WTC11 (cell line): ENCODE results near the gene TFF3. TPM values are rescaled to one million over a fixed set of nuclear protein-coding genes. Genes with fewer than 3 reads are reported as not detected.

Experiments
- ATAC-seq: fragments of 200-7000 bp; cut with Tn5 transposase; 2 replicates; pipeline ENCODE4 v1.10.0; 2021; ENCODE audit warnings: mild to moderate bottlenecking, moderate library complexity
- CTCF ChIA-PET: fragments of 300-600 bp; sonication (Branson Sonifier 250); formaldehyde crosslinking; loops from one replicate; lab custom pipeline; 2021; ENCODE audit warnings: antibody characterized with exemption; lab: Charles Lee
- POLR2A ChIA-PET: fragments of 350-600 bp; sonication (Branson Sonifier 250); formaldehyde crosslinking; loops from one replicate; lab custom pipeline; 2021; ENCODE audit warnings: antibody characterized with exemption; lab: Charles Lee
- DNase-seq: peaks from one replicate; pipeline ENCODE4 v3.0.0; 2021; ENCODE audit warnings: low spot score
- H3K27ac Mint-ChIP-seq: 2 replicates; pipeline ENCODE4 v1.8.0; 2021; ENCODE audit warnings: mixed read lengths
- H3K27me3 Mint-ChIP-seq: 2 replicates; pipeline ENCODE4 v1.8.0; 2021; ENCODE audit warnings: low read depth, mild to moderate bottlenecking, moderate library complexity, mixed read lengths
- H3K36me3 Mint-ChIP-seq: 2 replicates; pipeline ENCODE4 v1.8.0; 2021; ENCODE audit warnings: mixed read lengths
- H3K4me1 Mint-ChIP-seq: 2 replicates; pipeline ENCODE4 v1.8.0; 2022; ENCODE audit warnings: mixed read lengths
- H3K4me3 Mint-ChIP-seq: 2 replicates; pipeline ENCODE4 v1.8.0; 2021; ENCODE audit warnings: mild to moderate bottlenecking, moderate library complexity, mixed read lengths
- H3K9me3 Mint-ChIP-seq: 2 replicates; pipeline ENCODE4 v1.8.0; 2021; ENCODE audit warnings: mixed read lengths
- GRHL2 ChIP-seq: fragments of 250-450 bp; sonication (Bioruptor Pico); IDR thresholded peaks from 2 replicates; pipeline ENCODE4 v1.8.0; 2022; ENCODE audit warnings: mild to moderate bottlenecking, moderate library complexity; ENCODE audit not compliant: insufficient replicate concordance, severe bottlenecking
- HMGA2 ChIP-seq: fragments of 250-450 bp; sonication (Bioruptor Pico); IDR thresholded peaks from 2 replicates; pipeline ENCODE4 v1.4.0; 2021; ENCODE audit warnings: mild to moderate bottlenecking, moderate library complexity
- MXD4 ChIP-seq: fragments of 250-450 bp; sonication (Bioruptor Pico); IDR thresholded peaks from 2 replicates; pipeline ENCODE4 v1.8.0; 2021; ENCODE audit warnings: mild to moderate bottlenecking, moderate library complexity, borderline replicate concordance
- MYBL2 ChIP-seq: sonication (generic); formaldehyde crosslinking; IDR thresholded peaks from 2 replicates; pipeline ENCODE4 v1.8.1; 2023; ENCODE audit warnings: mild to moderate bottlenecking, moderate library complexity, missing genetic modification reagents
- NFYB ChIP-seq: sonication (generic); formaldehyde crosslinking; conservative IDR thresholded peaks from 2 replicates; pipeline ENCODE4 v1.8.0; 2022; ENCODE audit warnings: low read depth, missing genetic modification reagents
- PRRX2 ChIP-seq: fragments of 250-450 bp; sonication (Bioruptor Pico); IDR thresholded peaks from 2 replicates; pipeline ENCODE4 v1.8.0; 2021; ENCODE audit warnings: mild to moderate bottlenecking
- ZNF138 ChIP-seq: sonication (generic); formaldehyde crosslinking; conservative IDR thresholded peaks from 2 replicates; pipeline ENCODE4 v1.8.1; 2022; ENCODE audit warnings: mild to moderate bottlenecking, moderate library complexity, missing genetic modification reagents
- ZNF232 ChIP-seq: sonication (generic); formaldehyde crosslinking; IDR thresholded peaks from 2 replicates; pipeline ENCODE4 v1.8.0; 2022; ENCODE audit warnings: mild to moderate bottlenecking, missing genetic modification reagents
- total RNA-seq: library from RNA; stranded (reverse); gene quantifications from 3 replicates; pipeline ENCODE4 v1.2.3, GENCODE V29; 2021
- TF ChIP-seq, protein P1 (sequence below): sonication (generic); formaldehyde crosslinking; IDR thresholded peaks from 2 replicates; pipeline ENCODE4 v1.8.0; 2023; ENCODE audit warnings: mild to moderate bottlenecking, missing genetic modification reagents
- TF ChIP-seq, protein P2 (sequence below): sonication (generic); formaldehyde crosslinking; IDR thresholded peaks from 2 replicates; pipeline ENCODE4 v1.8.0; 2022; ENCODE audit warnings: mild to moderate bottlenecking, missing genetic modification reagents
- TF ChIP-seq, protein P3 (sequence below): fragments of 250-450 bp; sonication (Bioruptor Pico); IDR thresholded peaks from 2 replicates; pipeline ENCODE4 v1.8.0; 2021; ENCODE audit warnings: mild to moderate bottlenecking
- TF ChIP-seq, protein P4 (sequence below): sonication (generic); formaldehyde crosslinking; IDR thresholded peaks from 2 replicates; pipeline ENCODE4 v1.8.1; 2023; ENCODE audit warnings: mild to moderate bottlenecking, missing genetic modification reagents
- TF ChIP-seq, protein P5 (sequence below): sonication (generic); formaldehyde crosslinking; IDR thresholded peaks from 2 replicates; pipeline ENCODE4 v1.8.0; 2022; ENCODE audit warnings: mild to moderate bottlenecking, missing genetic modification reagents
- TF ChIP-seq, protein P6 (sequence below): sonication (generic); formaldehyde crosslinking; IDR thresholded peaks from 2 replicates; pipeline ENCODE4 v1.8.0; 2022; ENCODE audit warnings: mild to moderate bottlenecking, missing genetic modification reagents
- TF ChIP-seq, protein P7 (sequence below): sonication (generic); formaldehyde crosslinking; IDR thresholded peaks from 2 replicates; pipeline ENCODE4 v1.8.1; 2023; ENCODE audit warnings: mild to moderate bottlenecking, missing genetic modification reagents
- TF ChIP-seq, protein P8 (sequence below): fragments of 250-450 bp; sonication (Bioruptor Pico); IDR thresholded peaks from 2 replicates; pipeline ENCODE4 v1.9.0; 2021; ENCODE audit warnings: mild to moderate bottlenecking

TFF3 gene
- total RNA-seq, 1 experiment from 2014 or later = 4.2 TPM

DNA sequence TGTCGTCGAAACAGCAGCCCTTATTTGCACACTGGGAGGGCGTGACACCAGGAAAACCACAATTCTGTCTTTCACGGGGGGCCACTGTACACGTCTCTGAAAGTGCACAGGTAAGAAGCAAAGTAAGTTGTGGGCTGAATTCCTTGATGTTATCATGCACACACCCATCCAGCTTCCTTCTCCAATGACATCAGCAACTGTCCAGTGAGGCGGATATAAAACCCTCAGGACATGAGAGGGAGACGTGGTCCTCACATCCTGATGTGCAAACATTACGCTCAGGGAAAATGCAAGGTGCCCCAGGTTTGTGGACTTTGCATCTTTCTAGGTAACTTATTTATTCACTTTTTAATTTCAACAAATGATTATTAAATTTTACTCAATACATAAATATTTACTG, 48.1 kb upstream of the TFF3 start (continued):
- TF ChIP-seq, protein P1, sequence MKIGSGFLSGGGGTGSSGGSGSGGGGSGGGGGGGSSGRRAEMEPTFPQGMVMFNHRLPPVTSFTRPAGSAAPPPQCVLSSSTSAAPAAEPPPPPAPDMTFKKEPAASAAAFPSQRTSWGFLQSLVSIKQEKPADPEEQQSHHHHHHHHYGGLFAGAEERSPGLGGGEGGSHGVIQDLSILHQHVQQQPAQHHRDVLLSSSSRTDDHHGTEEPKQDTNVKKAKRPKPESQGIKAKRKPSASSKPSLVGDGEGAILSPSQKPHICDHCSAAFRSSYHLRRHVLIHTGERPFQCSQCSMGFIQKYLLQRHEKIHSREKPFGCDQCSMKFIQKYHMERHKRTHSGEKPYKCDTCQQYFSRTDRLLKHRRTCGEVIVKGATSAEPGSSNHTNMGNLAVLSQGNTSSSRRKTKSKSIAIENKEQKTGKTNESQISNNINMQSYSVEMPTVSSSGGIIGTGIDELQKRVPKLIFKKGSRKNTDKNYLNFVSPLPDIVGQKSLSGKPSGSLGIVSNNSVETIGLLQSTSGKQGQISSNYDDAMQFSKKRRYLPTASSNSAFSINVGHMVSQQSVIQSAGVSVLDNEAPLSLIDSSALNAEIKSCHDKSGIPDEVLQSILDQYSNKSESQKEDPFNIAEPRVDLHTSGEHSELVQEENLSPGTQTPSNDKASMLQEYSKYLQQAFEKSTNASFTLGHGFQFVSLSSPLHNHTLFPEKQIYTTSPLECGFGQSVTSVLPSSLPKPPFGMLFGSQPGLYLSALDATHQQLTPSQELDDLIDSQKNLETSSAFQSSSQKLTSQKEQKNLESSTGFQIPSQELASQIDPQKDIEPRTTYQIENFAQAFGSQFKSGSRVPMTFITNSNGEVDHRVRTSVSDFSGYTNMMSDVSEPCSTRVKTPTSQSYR (CRISPR knock-in tag) = no peak
- TF ChIP-seq PRRX2 (CRISPR knock-in tag) = no peak
- TF ChIP-seq, protein P2, sequence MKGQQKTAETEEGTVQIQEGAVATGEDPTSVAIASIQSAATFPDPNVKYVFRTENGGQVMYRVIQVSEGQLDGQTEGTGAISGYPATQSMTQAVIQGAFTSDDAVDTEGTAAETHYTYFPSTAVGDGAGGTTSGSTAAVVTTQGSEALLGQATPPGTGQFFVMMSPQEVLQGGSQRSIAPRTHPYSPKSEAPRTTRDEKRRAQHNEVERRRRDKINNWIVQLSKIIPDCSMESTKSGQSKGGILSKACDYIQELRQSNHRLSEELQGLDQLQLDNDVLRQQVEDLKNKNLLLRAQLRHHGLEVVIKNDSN (CRISPR knock-in tag) = no peak
- TF ChIP-seq, protein P3, sequence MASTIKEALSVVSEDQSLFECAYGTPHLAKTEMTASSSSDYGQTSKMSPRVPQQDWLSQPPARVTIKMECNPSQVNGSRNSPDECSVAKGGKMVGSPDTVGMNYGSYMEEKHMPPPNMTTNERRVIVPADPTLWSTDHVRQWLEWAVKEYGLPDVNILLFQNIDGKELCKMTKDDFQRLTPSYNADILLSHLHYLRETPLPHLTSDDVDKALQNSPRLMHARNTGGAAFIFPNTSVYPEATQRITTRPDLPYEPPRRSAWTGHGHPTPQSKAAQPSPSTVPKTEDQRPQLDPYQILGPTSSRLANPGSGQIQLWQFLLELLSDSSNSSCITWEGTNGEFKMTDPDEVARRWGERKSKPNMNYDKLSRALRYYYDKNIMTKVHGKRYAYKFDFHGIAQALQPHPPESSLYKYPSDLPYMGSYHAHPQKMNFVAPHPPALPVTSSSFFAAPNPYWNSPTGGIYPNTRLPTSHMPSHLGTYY (CRISPR knock-in tag) = no peak
- no peak for TF ChIP-seq HMGA2
- TF ChIP-seq, all 79 proteins: peak for 0

DNA sequence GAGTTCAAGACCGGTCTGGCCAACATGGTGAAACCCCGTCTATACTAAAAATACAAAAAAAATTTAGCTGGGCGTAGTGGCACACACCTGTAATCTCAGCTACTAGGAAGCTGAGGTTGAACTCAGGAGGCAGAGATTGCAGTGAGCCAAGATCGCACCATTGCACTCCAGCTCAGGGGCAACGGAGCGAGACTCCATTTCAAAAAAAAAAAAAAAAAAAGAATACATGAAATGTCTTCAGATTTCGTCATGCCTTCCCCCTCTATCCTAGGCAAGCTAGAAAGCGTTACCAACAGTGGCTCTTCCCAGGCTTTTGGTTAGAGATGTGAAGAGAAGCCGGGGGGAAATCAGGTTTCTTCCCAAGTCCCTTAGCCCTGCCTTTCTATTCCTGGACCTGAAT, 47.5 kb upstream of the TFF3 start:
- DNase-seq (no peak), ATAC-seq (no peak)
- ChIA-PET POLR2A (no interaction called here), CTCF (interaction anchor here (0.6 to 2.3 kb wide), 6 partner anchors 19 to 360 kb away, joined by 3 to 10 read pairs (median 3); no protein-coding TSS in a partner anchor)
- Mint-ChIP-seq H3K27me3 (no peaks in the 10 kb centered on the region; the same call in 1 of the 2 replicates), H3K4me3 (no peak overlapping the region), H3K4me1 (peaks cover 2% of the 10 kb centered on the region; the same call in 1 of the 2 replicates), H3K27ac (no peak overlapping the region), H3K36me3 (peaks cover 12% of the 10 kb centered on the region), H3K9me3 (peaks cover 24% of the 10 kb centered on the region)
- no peak for TF ChIP-seq MYBL2
- TF ChIP-seq, protein P4, sequence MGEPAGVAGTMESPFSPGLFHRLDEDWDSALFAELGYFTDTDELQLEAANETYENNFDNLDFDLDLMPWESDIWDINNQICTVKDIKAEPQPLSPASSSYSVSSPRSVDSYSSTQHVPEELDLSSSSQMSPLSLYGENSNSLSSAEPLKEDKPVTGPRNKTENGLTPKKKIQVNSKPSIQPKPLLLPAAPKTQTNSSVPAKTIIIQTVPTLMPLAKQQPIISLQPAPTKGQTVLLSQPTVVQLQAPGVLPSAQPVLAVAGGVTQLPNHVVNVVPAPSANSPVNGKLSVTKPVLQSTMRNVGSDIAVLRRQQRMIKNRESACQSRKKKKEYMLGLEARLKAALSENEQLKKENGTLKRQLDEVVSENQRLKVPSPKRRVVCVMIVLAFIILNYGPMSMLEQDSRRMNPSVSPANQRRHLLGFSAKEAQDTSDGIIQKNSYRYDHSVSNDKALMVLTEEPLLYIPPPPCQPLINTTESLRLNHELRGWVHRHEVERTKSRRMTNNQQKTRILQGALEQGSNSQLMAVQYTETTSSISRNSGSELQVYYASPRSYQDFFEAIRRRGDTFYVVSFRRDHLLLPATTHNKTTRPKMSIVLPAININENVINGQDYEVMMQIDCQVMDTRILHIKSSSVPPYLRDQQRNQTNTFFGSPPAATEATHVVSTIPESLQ = no peak

DNA sequence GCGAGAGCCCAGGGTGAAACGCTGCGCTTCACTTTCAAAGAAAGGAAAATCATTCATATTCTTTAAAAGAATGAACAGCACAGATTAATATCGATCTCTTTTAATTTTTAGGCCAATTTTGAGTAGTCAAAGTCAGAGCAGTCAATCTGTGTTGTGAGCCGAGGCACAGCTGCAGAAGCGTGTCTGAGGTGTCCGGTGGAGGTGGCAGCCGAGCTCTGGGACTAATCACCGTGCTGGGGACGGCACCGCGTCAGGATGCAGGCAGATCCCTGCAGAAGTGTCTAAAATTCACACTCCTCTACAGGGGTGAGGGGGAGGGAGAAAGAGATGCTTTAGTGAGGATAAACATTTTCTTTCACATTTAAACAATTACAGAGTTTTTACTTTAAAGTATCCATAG, 47.0 kb upstream of the TFF3 start:
- Mint-ChIP-seq H3K27me3 (no peaks in the 10 kb centered on the region; the same call in 1 of the 2 replicates), H3K4me3 (no peak overlapping the region), H3K4me1 (peaks cover 2% of the 10 kb centered on the region; the same call in 1 of the 2 replicates), H3K36me3 (peaks cover 12% of the 10 kb centered on the region), H3K27ac (no peak overlapping the region; the same call in 1 of the 2 replicates), H3K9me3 (peaks cover 29% of the 10 kb centered on the region)
- TF ChIP-seq, protein P5, sequence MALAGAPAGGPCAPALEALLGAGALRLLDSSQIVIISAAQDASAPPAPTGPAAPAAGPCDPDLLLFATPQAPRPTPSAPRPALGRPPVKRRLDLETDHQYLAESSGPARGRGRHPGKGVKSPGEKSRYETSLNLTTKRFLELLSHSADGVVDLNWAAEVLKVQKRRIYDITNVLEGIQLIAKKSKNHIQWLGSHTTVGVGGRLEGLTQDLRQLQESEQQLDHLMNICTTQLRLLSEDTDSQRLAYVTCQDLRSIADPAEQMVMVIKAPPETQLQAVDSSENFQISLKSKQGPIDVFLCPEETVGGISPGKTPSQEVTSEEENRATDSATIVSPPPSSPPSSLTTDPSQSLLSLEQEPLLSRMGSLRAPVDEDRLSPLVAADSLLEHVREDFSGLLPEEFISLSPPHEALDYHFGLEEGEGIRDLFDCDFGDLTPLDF (CRISPR knock-in tag) = no peak
- TF ChIP-seq NFYB (CRISPR knock-in tag) = no peak
- TF ChIP-seq GRHL2 = no peak
- no peak for TF ChIP-seq MXD4 (CRISPR knock-in tag)
- TF ChIP-seq, protein P6, sequence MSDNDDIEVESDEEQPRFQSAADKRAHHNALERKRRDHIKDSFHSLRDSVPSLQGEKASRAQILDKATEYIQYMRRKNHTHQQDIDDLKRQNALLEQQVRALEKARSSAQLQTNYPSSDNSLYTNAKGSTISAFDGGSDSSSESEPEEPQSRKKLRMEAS (CRISPR knock-in tag) = no peak
- no peak for TF ChIP-seq ZNF232 (CRISPR knock-in tag)
- TF ChIP-seq, protein P7, sequence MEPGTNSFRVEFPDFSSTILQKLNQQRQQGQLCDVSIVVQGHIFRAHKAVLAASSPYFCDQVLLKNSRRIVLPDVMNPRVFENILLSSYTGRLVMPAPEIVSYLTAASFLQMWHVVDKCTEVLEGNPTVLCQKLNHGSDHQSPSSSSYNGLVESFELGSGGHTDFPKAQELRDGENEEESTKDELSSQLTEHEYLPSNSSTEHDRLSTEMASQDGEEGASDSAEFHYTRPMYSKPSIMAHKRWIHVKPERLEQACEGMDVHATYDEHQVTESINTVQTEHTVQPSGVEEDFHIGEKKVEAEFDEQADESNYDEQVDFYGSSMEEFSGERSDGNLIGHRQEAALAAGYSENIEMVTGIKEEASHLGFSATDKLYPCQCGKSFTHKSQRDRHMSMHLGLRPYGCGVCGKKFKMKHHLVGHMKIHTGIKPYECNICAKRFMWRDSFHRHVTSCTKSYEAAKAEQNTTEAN (CRISPR knock-in tag) = no peak
- TF ChIP-seq, protein P8, sequence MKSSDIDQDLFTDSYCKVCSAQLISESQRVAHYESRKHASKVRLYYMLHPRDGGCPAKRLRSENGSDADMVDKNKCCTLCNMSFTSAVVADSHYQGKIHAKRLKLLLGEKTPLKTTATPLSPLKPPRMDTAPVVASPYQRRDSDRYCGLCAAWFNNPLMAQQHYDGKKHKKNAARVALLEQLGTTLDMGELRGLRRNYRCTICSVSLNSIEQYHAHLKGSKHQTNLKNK = no peak
- TF ChIP-seq ZNF138 (CRISPR knock-in tag) = no peak
- ATAC-seq (no peak), DNase-seq (no peak)
- ChIA-PET POLR2A (no interaction called here), CTCF (interaction anchor here (0.6 to 2.3 kb wide), 6 partner anchors 24 to 359 kb away, joined by 3 to 10 read pairs (median 3); no protein-coding TSS in a partner anchor)
